ENCODE measurements around the gene SNX33. TPM values are rescaled to one million over a fixed set of nuclear protein-coding genes. Genes with fewer than 3 reads are reported as not detected.

Gene SNX33
- total RNA-seq, 1 experiment from 2014 or later: 8.3 TPM

DNA sequence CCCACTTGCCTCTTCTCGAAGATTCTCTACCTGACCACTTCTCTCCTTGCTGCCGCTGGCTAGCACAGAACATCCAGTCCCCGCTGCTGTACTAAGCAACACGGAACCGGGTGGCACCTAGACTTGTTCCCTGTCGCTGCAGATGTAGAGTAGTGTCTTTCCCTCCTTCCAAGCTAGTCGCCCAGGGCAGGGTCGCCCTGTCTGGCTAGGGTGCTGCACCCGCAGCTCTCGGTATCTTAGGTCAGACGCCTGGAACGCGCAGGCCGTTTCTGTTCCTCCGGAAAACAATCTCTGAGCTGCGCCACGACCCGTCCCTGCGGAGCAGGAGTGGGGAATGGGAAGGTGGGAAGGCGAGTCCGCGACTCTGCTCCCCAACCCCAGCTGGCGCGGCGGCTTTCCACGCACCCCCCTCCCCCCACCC is 758 bp upstream of the SNX33 start:
- peak overlapping the region; percentile 99 for H3K4me2 ChIP-seq (ENCODE audit: low read length)
- H3K4me3 ChIP-seq (replicated peaks in 1 of 2; ENCODE audit: low read depth in 1 of 2, low read length in 2 of 2): peak overlapping the region; percentile 83 to 98
- DNase-seq (ENCODE audit: low read depth, low spot score): no peak
- peak; percentile 7 for ATAC-seq
- TF ChIP-seq ZBTB33 (IDR thresholded peaks at IDR 0.05; ENCODE audit: extremely low read depth, insufficient replicate concordance, low read length) (no peak), ZNF274 (IDR thresholded peaks at IDR 0.05; ENCODE audit: low read depth, low read length) (no peak), CEBPB (IDR thresholded peaks at IDR 0.05; ENCODE audit: low read depth) (no peak), SIN3A (IDR thresholded peaks at IDR 0.05; ENCODE audit: low read depth) (no peak), CBX3 (IDR thresholded peaks at IDR 0.05; ENCODE audit: low read depth) (no peak), EGR1 (IDR thresholded peaks at IDR 0.05; ENCODE audit: low read depth) (no peak), ELF1 (IDR thresholded peaks at IDR 0.05; ENCODE audit: borderline replicate concordance, low read depth) (no peak), TCF7L2 (IDR thresholded peaks at IDR 0.05; ENCODE audit: borderline replicate concordance, extremely low read depth, insufficient read depth, insufficient read length) (no peak), EZH2phosphoT487 (IDR thresholded peaks at IDR 0.05; ENCODE audit: borderline replicate concordance) (no peak), JUND (IDR thresholded peaks at IDR 0.05) (no peak), SP1 (IDR thresholded peaks at IDR 0.05; ENCODE audit: low read depth) (no peak), MAX (IDR thresholded peaks at IDR 0.05) (no peak), POLR2AphosphoS5 (IDR thresholded peaks at IDR 0.05; ENCODE audit: low read depth, low read length) (no peak), EZH2 (IDR thresholded peaks at IDR 0.05) (no peak)
- TF ChIP-seq, protein P1, sequence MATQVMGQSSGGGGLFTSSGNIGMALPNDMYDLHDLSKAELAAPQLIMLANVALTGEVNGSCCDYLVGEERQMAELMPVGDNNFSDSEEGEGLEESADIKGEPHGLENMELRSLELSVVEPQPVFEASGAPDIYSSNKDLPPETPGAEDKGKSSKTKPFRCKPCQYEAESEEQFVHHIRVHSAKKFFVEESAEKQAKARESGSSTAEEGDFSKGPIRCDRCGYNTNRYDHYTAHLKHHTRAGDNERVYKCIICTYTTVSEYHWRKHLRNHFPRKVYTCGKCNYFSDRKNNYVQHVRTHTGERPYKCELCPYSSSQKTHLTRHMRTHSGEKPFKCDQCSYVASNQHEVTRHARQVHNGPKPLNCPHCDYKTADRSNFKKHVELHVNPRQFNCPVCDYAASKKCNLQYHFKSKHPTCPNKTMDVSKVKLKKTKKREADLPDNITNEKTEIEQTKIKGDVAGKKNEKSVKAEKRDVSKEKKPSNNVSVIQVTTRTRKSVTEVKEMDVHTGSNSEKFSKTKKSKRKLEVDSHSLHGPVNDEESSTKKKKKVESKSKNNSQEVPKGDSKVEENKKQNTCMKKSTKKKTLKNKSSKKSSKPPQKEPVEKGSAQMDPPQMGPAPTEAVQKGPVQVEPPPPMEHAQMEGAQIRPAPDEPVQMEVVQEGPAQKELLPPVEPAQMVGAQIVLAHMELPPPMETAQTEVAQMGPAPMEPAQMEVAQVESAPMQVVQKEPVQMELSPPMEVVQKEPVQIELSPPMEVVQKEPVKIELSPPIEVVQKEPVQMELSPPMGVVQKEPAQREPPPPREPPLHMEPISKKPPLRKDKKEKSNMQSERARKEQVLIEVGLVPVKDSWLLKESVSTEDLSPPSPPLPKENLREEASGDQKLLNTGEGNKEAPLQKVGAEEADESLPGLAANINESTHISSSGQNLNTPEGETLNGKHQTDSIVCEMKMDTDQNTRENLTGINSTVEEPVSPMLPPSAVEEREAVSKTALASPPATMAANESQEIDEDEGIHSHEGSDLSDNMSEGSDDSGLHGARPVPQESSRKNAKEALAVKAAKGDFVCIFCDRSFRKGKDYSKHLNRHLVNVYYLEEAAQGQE (IDR thresholded peaks at IDR 0.05; ENCODE audit: low read depth): no peak
- CTCF ChIA-PET: interaction anchor here (0.7 to 2.4 kb wide), 8 partner anchors 9 to 279 kb away, joined by 3 to 8 read pairs (median 4); partner anchors contain the start of genes MAN2C1, SIN3A and SNUPN
- peak overlapping the region; percentile 95 for H3K9ac ChIP-seq (ENCODE audit: low read length)
- POLR2A ChIA-PET: interaction anchor here (0.6 to 1.6 kb wide), 6 partner anchors 10 to 279 kb away, joined by 3 to 10 read pairs (median 4); partner anchors contain the start of gene SNUPN
- peaks cover 32% of the 10 kb centered on the region for H3K79me2 ChIP-seq (ENCODE audit: insufficient read depth, low read length)
- no peaks in the 10 kb centered on the region for H3K9me2 ChIP-seq (ENCODE audit: insufficient read depth)
- peaks cover 0 to 12% of the 10 kb centered on the region in 2 experiments; a peak in 1 of 4 replicates for H3K36me3 ChIP-seq (ENCODE audit: control insufficient read depth in 1 of 2, insufficient read depth in 2 of 2, low read length in 2 of 2)
- intact Hi-C loops (cut with micrococcal nuclease): no loop called here
- BruUV-seq (replicated peaks): TSS peak; percentile 72
- no peaks in the 10 kb centered on the region for H3K27me3 ChIP-seq (ENCODE audit: insufficient read depth, low read length)
- RAD21 ChIA-PET (ENCODE audit: low non-redundant PET in 1 of 2, low total read pairs in 2 of 2, uncharacterized antibody in 2 of 2, unreplicated experiment in 2 of 2): interaction anchor here (1.0 to 1.3 kb wide), 4 partner anchors 22 to 279 kb away, joined by 3 to 5 read pairs (median 4); partner anchors contain the start of genes MAN2C1 (in 1 of the 2) and SIN3A (in 1 of the 2)
- H2AFZ ChIP-seq (ENCODE audit: low read depth, low read length, poor library complexity, severe bottlenecking): peak overlapping the region; percentile 58
- H4K20me1 ChIP-seq (ENCODE audit: insufficient read depth): no peaks in the 10 kb centered on the region
- peak overlapping the region; percentile 76 for H3K27ac ChIP-seq (ENCODE audit: low read depth, low read length)
- no peaks in the 10 kb centered on the region for H3K9me3 ChIP-seq (ENCODE audit: control insufficient read depth in 1 of 2, insufficient read depth in 1 of 2, low read depth in 1 of 2, low read length in 2 of 2)
- peaks cover 19 to 55% of the 10 kb centered on the region in 2 experiments for H3K4me1 ChIP-seq (ENCODE audit: control insufficient read depth in 1 of 2, insufficient read depth in 2 of 2, low read length in 2 of 2)
